GM18502 (cell line): ENCODE measurements around the gene OR4D2.

ENCODE experiments used
- ATAC-seq: cut with Tn5 transposase; IDR thresholded peaks from one replicate; pipeline ENCODE4 v1.9.1; 2021; ENCODE audit warnings: mild to moderate bottlenecking; ENCODE audit not compliant: unreplicated experiment, poor library complexity

The OR4D2 gene

DNA sequence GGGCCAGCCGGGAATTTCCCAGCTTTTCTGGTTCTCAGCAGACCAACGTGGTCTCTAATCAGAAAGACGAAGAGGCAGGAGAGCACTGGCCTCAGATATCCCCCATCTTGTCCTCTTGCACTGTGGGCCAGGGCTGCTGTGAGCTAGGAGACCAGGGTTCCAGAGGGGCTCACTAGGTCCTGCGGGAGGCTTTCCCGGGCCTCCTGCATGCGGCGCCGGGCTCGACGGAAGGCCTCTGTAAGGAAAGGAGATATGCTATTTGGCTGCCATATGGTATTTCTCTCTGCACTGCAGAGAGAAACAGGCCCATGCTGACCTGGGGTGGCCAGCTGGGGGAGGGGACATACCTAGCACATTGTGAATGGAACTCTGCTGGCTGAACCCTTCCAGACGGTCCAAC is 39.2 kb downstream of the OR4D2 start:
- no peak for ATAC-seq

GRCh38 chr17:58207451-58207850 is 40.7 kb downstream of the OR4D2 start:
- ATAC-seq = no peak

- no peak for ATAC-seq
These were observed 41.6 kb downstream of the OR4D2 start for GRCh38 chr17:58208344-58208743.

DNA sequence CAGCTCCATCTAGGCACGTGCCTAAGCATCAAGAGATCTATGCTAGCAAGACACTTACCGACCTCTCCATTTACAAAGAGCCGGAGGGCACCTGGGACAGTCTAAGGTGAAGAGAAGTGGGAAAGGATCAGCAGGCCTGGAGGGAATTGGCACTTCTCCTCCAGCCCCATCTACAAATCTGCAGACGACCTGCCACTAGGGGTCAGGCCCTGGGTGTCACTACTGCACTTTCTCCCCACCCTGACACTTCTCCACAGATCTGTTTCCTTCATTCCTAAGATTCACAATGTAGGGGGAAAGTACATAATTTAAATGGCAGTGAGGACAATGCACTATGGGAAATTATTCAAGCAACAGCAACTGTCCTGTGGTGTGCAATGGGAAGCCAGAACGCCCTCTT is 44.1 kb downstream of the OR4D2 start:
- no peak for ATAC-seq

GRCh38 chr17:58215685-58216084 is 48.9 kb downstream of the OR4D2 start:
- ATAC-seq = no peak

DNA sequence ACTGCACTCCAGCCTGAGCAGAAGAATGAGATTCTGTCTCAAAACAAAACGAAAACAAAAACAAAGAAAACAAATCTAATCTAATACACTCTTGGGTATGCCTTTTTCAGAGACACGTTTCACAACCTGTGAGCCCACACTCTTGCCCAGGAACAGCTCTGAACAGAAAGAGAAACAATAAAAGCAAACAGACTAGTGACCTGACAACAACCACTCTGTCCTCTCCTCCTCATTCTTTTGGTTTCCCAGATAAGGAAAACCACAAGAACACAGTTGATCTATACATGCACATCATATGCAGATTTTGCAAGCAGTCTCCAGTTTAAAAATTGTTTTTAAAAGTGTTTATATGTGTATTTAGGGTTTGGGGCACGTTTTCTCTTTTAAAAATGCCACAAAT is 51.0 kb downstream of the OR4D2 start:
- ATAC-seq = no peak

GRCh38 chr17:58219007-58219788 is 52.4 kb downstream of the OR4D2 start, which contains the start of gene MKS1:
TSS of gene MKS1 (minus strand) at chr17:58219255. CDS start at chr17:58219230, 25 bp downstream.
- peak; percentile 96 for ATAC-seq

DNA sequence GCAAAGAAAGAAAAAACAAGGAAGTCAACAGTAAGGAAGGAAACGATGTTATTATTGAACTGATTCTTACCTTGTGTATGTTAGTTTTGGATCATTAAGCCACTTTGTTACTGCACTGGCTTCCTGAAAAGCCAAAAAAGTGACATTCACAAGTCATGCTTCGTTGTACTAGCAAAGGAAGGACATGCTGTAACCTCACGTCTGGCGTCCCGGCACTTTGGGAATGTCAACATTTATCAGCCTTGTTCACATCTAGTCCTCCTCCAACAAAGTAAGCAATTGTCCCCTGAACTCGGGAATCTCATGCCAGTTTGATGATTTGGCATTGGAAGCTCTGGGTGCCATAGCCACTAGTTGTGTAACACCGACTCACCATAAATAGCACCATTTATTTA is 53.0 kb downstream of the OR4D2 start:
- no peak for ATAC-seq
